Dedifferentiated amniotic fluid mesenchymal stem cell (primary cell): ENCODE measurements around the gene IQGAP1.
A peak's percentile ranks its signal among the peaks of the same experiment; 100 is the strongest.

ENCODE experiments used
- DNase-seq: peaks from one replicate; pipeline ENCODE4 v3.0.0-alpha.2; 2016; ENCODE audit errors: extremely low spot score

Gene IQGAP1

DNA sequence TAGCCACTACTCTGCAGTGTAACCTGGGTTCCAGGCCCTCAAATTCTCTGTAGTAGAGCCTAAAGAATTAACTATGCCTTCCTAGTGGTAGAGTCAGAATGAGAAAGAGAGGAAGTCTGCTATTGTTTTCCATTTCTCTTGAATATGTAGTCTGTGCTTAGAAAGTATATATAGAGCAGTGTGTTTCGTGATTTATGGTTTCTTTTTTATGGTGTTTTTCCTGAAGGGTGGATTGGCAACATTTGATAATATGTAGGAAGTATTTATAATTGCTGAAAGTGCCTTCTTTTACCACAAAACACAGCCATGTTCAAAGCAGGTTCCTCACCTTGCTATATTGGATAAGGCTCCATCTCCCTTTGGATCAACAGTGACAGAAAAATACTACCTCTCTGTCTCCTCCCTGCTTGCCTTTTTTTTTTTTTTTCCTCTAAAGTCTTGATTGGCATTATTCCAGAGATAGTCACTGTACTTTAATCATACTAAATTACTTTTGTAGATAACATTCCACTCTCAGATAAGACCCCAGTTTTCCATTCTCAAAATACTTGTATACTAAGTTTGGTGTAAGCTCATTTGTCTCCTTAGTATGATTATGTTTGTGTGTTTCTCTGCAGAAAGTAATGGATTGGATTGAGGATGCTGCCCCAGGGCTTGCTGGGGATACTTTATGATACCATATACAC, 47.8 kb downstream of the IQGAP1 start:
- DNase-seq = peak; percentile 5

DNA sequence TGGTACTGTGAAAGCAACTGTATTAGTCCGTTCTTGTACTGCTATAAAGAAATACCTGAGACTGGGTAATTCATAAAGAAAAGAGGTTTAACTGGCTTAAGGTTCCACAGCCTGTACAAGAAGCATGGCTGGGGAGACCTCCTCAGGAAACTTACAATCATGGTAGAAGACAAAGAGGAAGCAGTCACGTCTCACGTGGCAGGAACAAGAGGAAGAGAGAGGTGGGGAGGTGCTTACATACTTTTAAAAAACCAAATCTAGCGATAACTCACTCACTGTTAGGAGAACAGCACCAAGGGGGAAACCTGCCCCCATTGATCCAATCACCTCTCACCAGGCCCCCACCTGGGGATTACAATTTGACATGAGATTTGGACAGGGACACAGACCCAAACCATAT, 48.9 kb downstream of the IQGAP1 start:
- no peak for DNase-seq

DNA sequence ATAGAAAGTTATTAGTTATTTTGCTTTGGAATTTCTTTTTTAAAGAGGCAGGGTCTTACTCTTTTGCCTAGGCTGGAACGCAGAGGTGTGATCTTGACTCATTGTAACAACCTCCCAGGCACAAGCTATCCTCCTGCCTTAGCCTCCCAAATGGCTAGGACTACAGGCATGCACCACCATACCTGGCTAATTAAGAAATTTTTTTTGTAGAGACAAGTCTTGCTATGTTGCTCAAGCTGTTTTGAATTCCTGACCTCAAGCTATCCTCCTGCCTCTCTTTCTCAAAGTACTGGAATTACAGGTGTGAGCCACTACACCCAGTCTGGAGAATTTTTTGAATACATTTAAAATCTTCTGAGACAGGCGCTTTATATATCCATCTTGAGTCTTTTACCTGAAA, 49.5 kb downstream of the IQGAP1 start:
- no peak for DNase-seq

DNA sequence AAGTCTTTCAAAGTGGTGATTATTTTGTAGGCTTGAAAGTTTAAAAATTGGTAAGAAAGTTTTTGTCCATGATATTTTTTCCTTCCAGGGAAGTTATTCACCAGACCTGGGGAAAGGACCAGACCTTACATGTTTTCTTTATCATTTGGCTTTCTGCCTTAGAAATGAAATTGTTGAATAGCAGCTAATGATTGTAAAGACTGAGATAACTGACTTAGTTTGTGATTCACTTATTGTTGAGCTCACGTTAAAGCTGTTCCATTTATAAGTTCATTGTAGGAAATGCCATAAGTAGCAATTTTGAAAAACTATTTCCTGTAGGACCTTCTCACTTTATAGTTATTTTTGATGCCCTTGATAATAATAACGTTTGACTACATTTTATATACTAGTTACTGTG, 51.9 kb downstream of the IQGAP1 start:
- DNase-seq = no peak

DNA sequence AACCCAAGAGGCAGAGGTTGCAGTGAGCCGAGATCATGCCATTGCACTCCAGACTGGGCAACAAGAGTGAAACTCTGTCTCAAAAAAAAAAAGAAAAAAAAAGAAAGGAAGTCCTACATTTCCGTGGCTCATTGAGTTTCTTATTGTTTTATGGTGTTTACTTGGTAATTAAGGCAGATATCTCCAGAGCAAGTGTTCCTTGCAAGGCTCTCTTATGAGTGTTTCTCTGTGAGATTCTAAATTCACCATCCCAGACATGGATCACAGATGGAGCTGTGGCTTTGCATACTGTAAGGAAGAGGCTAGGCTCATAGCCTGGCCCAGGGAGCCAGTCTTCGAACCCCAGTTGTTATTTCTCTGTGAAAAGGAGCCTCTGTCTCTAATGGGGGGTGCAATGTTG, 53.0 kb downstream of the IQGAP1 start:
- DNase-seq = no peak

DNA sequence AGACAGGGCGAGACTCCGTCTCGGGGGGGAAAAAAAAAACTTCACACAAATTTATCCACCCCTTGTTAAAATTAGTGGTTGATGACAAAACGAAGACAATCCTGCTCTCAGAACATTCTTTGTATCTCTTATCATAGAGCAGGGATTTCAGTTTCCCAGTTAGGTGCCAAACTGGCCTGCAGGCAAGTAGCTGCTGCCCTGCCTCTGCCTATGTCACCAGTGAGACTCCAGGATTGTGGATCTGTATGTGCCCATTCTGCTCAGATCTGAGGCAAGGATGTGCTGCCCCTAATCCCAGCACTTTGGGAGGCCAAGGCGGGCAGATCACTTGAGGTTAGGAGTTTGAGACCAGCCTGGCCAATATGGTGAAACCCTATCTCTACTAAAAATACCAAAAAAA, 54.4 kb downstream of the IQGAP1 start:
- no peak for DNase-seq

DNA sequence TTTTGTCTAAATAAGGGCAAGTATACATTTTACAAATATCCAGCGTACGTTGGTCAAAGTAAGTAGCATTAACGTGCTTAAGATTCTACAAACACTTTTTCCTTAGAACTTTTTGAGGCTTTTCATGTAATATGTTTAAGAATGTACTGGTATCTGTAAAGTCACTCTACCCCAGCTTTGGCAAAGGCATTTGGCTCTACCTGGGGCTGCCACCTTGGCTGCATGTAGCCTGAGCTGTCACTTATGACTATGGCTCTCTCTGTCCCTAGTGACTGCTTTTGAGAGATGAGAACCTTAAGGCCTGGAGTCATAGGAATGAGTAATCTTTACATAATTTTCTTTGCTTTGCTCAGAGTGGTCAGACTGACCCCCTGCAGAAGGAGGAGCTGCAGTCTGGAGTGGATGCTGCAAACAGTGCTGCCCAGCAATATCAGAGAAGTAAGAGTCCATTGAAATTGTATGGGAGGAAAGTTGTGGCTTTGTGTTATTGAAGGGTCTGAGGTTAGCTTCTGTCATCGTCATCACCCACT, 61.2 kb downstream of the IQGAP1 start:
- no peak for DNase-seq

DNA sequence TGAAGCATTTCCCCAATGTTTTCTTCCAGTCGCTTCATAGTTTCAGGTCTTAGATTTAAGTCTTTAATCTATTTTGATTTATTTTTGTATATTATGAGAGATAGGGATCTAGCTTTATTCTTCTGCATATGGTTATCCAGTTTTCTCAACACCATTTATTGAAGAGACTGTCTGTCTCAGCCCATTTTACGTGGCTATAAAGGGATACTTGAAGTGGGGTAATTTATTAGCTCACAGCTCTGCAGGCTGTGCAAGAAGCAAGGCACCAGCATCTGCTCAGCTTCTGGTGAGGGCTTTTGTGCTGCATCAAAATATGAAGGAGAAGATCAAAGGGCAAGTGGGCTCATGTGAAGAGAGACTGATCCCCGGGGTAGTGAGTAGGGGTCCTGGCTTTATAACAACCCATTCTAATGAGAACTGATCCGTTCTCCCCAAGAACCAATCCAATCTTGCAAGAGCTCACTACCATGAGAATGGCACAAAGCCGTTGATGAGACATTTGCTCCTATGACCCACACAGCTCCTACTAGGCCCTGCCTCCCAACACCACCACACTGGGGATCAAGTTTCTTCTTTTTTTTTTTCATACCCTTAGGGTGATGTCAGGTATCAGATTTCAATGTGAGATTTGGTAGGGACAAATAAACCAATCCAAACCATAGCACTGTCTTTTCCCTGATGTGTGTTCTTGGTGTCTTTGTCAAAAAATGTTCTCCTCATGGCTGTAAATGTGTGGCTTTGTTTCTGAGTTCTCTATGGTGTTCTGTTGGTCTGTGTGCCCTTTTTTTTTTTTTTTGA, 63.2 kb downstream of the IQGAP1 start:
- DNase-seq = peak; percentile 63

DNA sequence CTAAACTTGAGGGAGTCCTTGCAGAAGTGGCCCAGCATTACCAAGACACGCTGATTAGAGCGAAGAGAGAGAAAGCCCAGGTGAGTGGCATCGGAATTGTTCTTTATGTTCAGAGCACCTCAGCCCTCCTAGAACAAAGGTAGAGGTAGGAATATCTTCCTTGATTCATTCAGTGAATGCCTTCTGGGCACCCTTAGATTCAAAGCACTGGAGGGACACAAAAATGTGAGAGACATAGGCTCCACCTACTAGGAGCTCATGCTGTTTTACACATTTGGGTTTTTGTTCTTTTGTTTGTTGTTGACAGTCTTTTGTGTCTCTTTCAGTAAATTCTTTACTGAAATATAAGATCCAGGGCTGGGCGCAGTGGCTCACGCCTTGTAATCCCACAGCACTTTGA, 68.2 kb downstream of the IQGAP1 start:
- no peak for DNase-seq

DNA sequence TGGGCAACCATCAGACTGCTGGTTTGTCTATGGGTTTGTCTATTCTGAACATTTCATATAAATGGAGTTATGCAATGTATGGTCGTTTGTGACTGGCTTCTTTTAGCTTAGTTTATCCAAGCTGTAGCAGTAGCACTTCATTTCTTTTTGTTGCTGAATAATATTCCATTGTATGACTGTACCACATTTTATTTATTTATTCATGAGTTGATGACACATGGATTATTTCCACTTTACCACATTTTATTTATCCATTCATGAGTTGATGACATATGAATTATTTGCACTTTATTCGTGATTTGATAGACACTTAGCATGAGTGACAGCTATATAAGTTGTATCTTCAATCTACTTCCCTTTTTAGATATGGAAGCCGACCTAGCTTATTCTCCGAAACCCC, 70.0 kb downstream of the IQGAP1 start:
- no peak for DNase-seq

DNA sequence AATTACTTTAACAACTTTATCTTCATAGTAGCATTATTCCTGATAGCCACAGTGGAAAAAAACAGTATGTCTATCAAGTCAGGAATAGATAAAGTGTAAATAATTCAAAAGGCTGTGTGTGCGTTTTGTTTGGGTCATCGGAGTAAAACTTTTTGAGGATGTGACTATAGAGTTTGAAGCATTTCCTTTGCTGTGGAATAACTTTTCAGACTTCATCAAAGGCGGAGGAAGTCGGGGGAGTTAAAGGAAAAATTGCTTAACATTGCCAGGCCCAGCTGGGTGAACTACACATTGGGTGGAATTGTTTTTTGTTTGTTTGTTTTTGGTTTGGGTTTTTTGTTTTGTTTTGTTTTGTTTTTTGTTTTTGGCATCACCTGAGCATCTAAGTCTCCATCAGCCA, 71.3 kb downstream of the IQGAP1 start:
- DNase-seq = no peak

DNA sequence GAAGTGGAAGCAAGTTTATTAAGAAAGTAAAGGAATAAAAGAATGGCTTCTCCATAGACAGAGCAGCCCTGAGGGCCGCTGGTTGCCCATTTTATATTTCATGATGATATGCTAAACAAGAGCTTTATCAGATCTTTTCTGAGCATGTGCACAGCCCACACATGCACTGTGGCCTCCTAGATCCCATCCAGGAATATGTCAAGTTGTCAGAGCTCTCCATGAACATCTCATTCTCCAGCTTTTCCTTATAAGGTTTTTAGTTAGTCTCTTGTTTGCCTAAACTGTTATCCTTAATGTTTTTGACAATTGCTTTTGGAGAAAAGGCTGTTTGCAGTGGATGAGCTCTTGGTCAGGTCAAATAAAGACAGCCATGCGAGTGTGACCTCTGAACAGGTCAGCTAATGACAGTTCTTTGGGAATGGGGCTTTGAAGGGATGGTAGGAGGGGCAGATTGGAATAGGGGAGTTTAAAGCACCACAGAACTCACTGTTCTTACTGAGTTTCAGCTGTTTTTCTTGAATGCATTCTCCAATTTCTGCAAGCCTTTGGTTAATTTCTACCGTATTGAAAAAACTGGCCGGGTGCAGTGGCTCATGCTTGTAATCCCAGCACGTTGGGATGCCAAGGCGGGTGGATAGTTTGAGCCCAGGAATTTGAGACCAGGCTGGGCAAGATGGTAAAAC, 72.2 kb downstream of the IQGAP1 start:
- DNase-seq = no peak

DNA sequence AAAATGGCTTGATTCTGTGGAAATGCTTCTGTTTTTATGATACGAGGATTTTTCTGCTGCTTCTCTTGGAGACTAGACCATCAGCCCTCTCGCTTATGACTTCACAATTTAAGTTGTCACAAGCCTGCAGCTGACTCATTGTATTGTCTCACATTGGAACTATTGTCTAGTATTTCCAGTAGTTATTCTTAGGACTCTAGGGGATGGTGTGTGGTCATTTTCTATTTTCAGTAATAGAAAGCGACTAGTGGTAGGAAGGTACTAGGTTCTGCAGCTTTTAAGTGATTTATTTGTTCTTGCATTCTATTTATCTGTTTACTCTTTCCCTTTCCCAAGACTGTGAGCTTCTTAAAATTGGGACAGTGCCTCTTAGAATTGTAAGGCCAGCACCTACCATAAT, 75.3 kb downstream of the IQGAP1 start:
- peak; percentile 77 for DNase-seq

DNA sequence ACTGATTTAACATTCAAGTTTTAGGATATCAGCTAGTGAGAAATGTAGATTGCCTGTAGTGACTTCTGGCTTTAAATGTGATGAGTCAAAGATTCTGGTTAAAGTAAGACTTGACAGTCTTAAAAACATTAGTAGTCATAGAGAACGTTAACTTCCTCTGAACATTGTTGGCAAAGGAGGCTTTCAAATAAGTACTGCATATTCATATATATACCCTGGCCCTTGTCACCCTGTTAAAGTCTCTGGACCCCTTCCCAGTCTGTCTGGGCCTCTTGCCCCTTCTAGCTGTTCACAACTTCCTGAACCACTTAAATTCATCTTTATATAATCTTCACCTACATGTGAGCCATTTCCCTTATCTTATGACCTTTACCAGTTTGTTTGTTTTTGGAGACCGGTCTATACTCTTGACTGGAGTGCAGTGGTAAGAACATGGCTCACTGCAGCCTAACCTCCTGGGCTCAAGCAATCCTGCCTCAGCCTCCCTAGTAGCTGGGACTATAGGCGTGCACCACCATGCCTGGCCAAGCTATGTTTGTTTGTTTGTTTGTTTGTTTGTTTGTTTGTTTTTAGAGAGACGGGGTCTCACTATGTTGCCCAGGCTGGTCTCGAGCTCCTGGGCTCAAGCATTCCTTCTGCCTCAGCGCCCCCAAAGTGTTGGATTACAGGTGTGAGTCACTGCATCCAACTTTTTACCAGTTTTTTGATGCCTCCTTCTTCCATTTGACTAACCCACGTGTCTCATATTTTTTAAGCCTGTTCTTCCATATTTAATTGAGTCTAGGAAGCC, 77.3 kb downstream of the IQGAP1 start:
- DNase-seq = no peak

DNA sequence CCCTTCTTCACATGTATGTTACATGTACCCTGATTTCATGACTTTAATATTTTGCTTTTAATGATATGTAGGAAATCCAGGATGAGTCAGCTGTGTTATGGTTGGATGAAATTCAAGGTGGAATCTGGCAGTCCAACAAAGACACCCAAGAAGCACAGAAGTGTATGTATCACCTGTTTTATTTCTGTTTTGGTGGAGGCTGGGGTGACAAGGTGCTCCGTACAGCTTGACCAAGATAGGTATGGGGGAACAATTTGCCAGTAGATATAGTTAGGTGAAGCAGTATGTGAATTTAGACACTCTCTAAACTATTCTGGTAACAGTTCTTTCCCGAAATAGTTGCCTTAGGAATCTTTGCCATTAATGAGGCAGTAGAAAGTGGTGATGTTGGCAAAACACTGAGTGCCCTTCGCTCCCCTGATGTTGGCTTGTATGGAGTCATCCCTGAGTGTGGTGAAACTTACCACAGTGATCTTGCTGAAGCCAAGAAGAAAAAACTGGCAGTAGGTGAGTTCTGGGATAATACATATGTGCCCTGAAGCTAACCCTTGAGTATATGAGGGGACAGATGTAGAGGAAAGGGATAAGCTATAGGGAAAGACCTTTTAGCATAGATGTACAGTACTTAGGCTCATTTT, 78.0 kb downstream of the IQGAP1 start:
- no peak for DNase-seq

DNA sequence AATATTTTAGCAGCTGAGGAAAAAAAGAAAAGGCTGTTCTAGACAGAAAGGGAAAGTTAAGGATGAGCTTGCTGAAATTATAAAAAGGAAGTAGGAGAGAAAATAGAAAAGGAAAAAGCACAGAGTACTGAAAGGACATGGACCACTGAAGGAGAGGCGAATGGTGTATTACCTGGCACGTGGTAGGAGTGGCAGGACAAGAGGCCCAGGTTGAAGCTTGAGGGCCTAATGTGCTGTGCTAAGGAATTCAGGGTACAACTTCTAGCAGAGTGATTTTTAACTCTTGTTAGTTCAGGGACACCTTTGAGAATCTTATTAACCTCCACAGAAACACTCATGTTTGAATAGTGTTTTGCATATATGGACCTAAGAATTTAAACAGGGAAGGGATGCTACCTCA, 81.7 kb downstream of the IQGAP1 start:
- no peak for DNase-seq

DNA sequence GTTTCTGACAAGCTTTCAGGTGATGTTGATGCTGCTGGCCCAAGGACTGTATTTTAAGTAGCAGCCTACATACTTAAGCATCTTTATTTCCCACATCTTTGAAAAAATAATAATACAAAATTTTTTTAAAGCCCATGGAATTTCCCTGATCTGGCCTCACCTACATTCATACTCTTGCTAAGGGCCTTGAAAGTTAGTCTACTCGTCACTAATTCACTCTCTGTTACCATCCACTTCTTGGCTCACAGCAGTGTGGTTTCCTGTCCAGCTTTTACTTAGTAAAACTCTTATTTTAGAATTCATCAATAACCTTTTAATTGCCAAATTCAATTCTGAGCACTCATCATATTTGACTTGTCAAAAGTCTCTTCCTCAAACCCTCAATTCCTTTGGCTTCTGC, 82.4 kb downstream of the IQGAP1 start:
- no peak for DNase-seq

DNA sequence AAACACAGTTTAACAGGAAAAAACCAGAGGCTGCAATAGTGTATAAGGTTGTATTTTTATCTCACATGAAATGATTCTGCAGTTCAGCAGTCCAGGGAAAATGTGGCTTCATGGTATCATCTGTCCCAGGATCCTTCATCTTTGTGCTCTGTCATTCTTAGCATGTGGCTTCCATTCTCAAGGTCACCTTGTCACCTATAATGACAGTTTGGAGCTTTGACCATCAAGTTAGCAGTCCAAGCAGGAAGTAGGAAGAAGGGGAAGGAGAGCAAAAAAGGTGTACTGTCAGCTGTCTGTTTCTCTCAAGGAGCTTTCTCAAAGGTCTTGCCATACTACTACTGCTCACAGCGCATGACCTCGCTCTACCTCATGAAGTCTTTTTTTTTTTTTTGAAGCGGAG, 83.1 kb downstream of the IQGAP1 start:
- no peak for DNase-seq

DNA sequence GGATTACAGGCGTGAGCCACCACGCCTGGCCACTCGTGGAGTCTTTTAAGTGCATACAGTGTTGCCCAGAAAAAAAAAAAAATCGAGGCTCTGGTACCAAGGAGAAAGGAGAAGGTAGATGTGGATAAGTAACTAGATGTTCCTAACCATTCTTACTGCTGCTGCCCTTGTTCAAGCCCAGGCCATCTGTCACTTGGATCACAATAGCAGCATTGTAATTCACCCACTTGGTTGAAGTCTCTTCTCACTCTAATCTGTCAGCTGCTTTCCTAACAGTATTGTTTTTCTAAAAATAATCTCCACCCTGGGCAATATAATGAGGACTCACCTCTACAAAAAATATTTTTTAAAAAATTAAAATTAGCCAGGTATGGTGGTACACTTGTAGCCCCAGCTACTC, 83.7 kb downstream of the IQGAP1 start:
- no peak for DNase-seq

DNA sequence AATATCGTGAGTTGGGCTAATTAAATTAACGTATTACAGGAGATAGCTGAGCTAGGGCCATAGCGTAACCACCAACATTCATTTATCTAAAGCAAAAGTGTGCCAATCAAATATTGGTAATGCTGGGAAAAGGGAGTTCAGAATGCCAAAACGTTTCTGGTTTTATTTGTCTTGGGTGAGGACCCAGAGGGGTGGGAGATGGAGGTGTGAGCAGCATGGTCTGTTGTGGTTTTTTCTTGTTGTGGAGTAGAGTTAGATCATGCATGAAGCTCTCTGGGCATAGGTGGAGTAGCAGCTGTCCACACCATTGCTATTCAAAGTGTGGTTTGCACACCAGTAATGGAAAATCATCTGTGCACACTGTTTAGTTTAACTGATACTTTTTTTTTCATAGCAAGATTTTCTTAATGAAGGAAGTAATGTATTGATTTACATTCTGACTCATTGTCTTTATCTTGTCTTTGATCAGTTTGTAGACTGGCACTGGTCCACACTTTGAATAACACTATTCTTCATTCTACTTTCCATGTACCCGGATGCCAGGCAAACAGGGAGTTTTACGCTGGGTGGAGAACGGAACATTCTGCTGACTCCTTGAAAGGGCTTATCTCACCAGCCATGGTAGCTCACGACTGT, 90.9 kb downstream of the IQGAP1 start:
- DNase-seq = no peak

DNA sequence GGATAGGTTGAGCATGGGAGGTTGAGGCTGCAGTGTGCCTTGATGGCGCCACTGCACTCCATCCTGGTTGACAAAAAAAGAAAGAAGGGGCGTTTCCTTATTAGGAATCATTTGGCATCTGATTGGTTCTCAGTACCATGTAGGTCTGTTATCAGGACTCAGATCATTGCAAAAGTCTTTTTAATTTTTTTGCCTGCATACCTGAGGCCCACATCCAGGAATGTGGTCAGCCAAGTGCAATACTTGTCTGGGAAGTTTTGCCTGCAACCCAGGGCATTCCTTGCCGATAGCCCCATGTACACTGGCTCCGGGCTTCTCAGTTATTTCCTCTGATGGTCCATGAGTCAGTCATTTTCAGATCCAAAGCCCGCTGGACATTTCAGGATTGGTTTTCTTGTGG, 91.6 kb downstream of the IQGAP1 start:
- DNase-seq = no peak
